GM18951 (cell line): ENCODE results near the gene PLCB1.

Experiments used
- POLR2A ChIP-seq: IDR thresholded peaks from 4 replicates; pipeline ENCODE4 v1.6.1; 2011; ENCODE audit warnings: mild to moderate bottlenecking; ENCODE audit not compliant: insufficient read length, insufficient read depth; ENCODE audit errors: extremely low read depth
- in situ Hi-C: fragments of 300-500 bp; cut with MboI; formaldehyde crosslinking; loops from one replicate; pipeline ENCODE4 v1.12.0; 2022; ENCODE audit warnings: low sequenced_read_pairs, mixed read lengths, inconsistent platforms; ENCODE audit not compliant: unreplicated experiment

The PLCB1 gene

GRCh38 chr20:8321001-8321400 is 188.9 kb downstream of the PLCB1 start:
- TF ChIP-seq POLR2A, result no peak
- in situ Hi-C loops, result loop anchor here (25.0 kb wide), 1 partner anchor 184 kb away; the partner anchor contains the start of gene PLCB1

- in situ Hi-C loops, result loop anchor here (25.0 kb wide), 1 partner anchor 185 kb away; the partner anchor contains the start of gene PLCB1
- no peak for TF ChIP-seq POLR2A
Observed at GRCh38 chr20:8322662-8323217, 190.7 kb downstream of the PLCB1 start.

- no peak for TF ChIP-seq POLR2A
- in situ Hi-C loops, result no loop called here
Observed at GRCh38 chr20:8326191-8326590, 194.1 kb downstream of the PLCB1 start.

GRCh38 chr20:8326899-8327298 is 194.8 kb downstream of the PLCB1 start:
- in situ Hi-C loops, result no loop called here
- TF ChIP-seq POLR2A, result no peak

GRCh38 chr20:8328189-8328588 is 196.1 kb downstream of the PLCB1 start:
- TF ChIP-seq POLR2A, result no peak
- in situ Hi-C loops, result no loop called here

GRCh38 chr20:8330319-8330784 is 198.3 kb downstream of the PLCB1 start:
- no peak for TF ChIP-seq POLR2A

GRCh38 chr20:8330785-8331695 is 199.0 kb downstream of the PLCB1 start:
- TF ChIP-seq POLR2A, result no peak
- in situ Hi-C loops, result no loop called here

More at GRCh38 chr20:8330319-8330784, 198.3 kb downstream of the PLCB1 start:
- in situ Hi-C loops, result no loop called here

GRCh38 chr20:8331740-8332412 is 199.8 kb downstream of the PLCB1 start:
- TF ChIP-seq POLR2A, result no peak

GRCh38 chr20:8334641-8335040 is 202.6 kb downstream of the PLCB1 start:
- in situ Hi-C loops, result no loop called here
- no peak for TF ChIP-seq POLR2A

More at GRCh38 chr20:8331740-8332412, 199.8 kb downstream of the PLCB1 start:
- in situ Hi-C loops, result no loop called here

- TF ChIP-seq POLR2A, result no peak
- in situ Hi-C loops, result no loop called here
Observed at GRCh38 chr20:8335059-8335458, 203.0 kb downstream of the PLCB1 start.

GRCh38 chr20:8335495-8336195 is 203.6 kb downstream of the PLCB1 start:
- TF ChIP-seq POLR2A, result no peak
- in situ Hi-C loops, result no loop called here

- in situ Hi-C loops, result no loop called here
- TF ChIP-seq POLR2A, result no peak
Observed at GRCh38 chr20:8339349-8339748, 207.3 kb downstream of the PLCB1 start.

GRCh38 chr20:8342391-8342790 is 210.3 kb downstream of the PLCB1 start:
- no peak for TF ChIP-seq POLR2A
- in situ Hi-C loops, result no loop called here
